ENCODE measurements around the gene AGMO. TPM values are rescaled to one million over a fixed set of nuclear protein-coding genes. Genes with fewer than 3 reads are reported as not detected.
A peak's percentile ranks its signal among the peaks of the same experiment; 100 is the strongest.
"Not testable (repeated sequence)": the region's sequence is repeated elsewhere in the genome, so short reads cannot be mapped to it uniquely, and the experiment has no call there.

Gene AGMO
- total RNA-seq, 6 experiments from 2014 or later, result 20.8 to 58.9 (median 33.7) TPM

- Histone ChIP-seq H3K27ac (peak overlapping the region in 1 of 3 donors; percentile 29), H3K9me3 (no peaks in the 10 kb centered on the region), H3K27me3 (no peaks in the 10 kb centered on the region), H3K4me1 (peaks cover 0 to 9% (median 0%) of the 10 kb centered on the region in 4 donors), H3K4me3 (no peak overlapping the region), H3K36me3 (no peaks in the 10 kb centered on the region)
- TF ChIP-seq POLR2A (IDR thresholded peaks at IDR 0.05) (no peak), CTCF (IDR thresholded peaks at IDR 0.05) (no peak)
- ATAC-seq (no peak), DNase-seq (no peak)
- WGBS (ENCODE audit: insufficient coverage, low coverage, low lambda C conversion rate, missing lambda C conversion rate), result 50% methylated on average over 1 of the region's 1 CpG
- intact Hi-C loops (cut with DNase I), result no loop called here
Observed at GRCh38 chr7:15554081-15554480, 7.7 kb downstream of the AGMO start.

GRCh38 chr7:15547320-15547719 lies 14.5 kb downstream of the AGMO start:
- H3K4me3 ChIP-seq, result peak overlapping the region in 2 of 3 donors; percentile 14
- H3K27me3 ChIP-seq; H3K27ac ChIP-seq; ATAC-seq; intact Hi-C loops (cut with DNase I); H3K36me3 ChIP-seq; DNase-seq; H3K9me3 ChIP-seq: not testable (repeated sequence)
- H3K4me1 ChIP-seq, result peaks cover 0 to 13% (median 0%) of the 10 kb centered on the region in 4 donors
- 97% methylated on average over 4 of the region's 29 CpGs for WGBS (ENCODE audit: insufficient coverage, low coverage, low lambda C conversion rate, missing lambda C conversion rate)

- H3K36me3 ChIP-seq, result no peaks in the 10 kb centered on the region
- ATAC-seq (peak; percentile 63 to 86 (median 67)), DNase-seq (no peak)
- intact Hi-C loops (cut with DNase I), result no loop called here
- H3K27me3 ChIP-seq, result no peaks in the 10 kb centered on the region
- no peak overlapping the region for H3K4me3 ChIP-seq
- H3K4me1 ChIP-seq, result peaks cover 0 to 13% (median 0%) of the 10 kb centered on the region in 4 donors
- TF ChIP-seq CTCF (IDR thresholded peaks at IDR 0.05), result no peak
- no peak for TF ChIP-seq POLR2A (IDR thresholded peaks at IDR 0.05)
- H3K9me3 ChIP-seq, result no peaks in the 10 kb centered on the region
- no peak overlapping the region for H3K27ac ChIP-seq
- 71% methylated on average over 2 of the region's 2 CpGs for WGBS (ENCODE audit: insufficient coverage, low coverage, low lambda C conversion rate, missing lambda C conversion rate)
Observed at GRCh38 chr7:15546272-15546792, 15.5 kb downstream of the AGMO start.

GRCh38 chr7:15544050-15544449 lies 17.8 kb downstream of the AGMO start:
- ATAC-seq, result peak in 2 of 4 donors; percentile 49 to 85
- H3K27ac ChIP-seq, result no peak overlapping the region
- DNase-seq, result no peak
- no peaks in the 10 kb centered on the region for H3K27me3 ChIP-seq
- H3K9me3 ChIP-seq, result no peaks in the 10 kb centered on the region
- H3K4me1 ChIP-seq, result peaks cover 0 to 13% (median 0%) of the 10 kb centered on the region in 4 donors
- H3K36me3 ChIP-seq, result no peaks in the 10 kb centered on the region
- 13% methylated on average over 2 of the region's 2 CpGs for WGBS (ENCODE audit: insufficient coverage, low coverage, low lambda C conversion rate, missing lambda C conversion rate)
- TF ChIP-seq POLR2A (IDR thresholded peaks at IDR 0.05) (no peak), CTCF (IDR thresholded peaks at IDR 0.05) (no peak)
- no peak overlapping the region for H3K4me3 ChIP-seq
- intact Hi-C loops (cut with DNase I), result no loop called here

GRCh38 chr7:15543256-15543655 lies 18.6 kb downstream of the AGMO start:
- no peak overlapping the region for H3K4me3 ChIP-seq
- no peak overlapping the region for H3K27ac ChIP-seq
- no peak for TF ChIP-seq POLR2A (IDR thresholded peaks at IDR 0.05)
- peaks cover 0 to 13% (median 0%) of the 10 kb centered on the region in 4 donors for H3K4me1 ChIP-seq
- 100% methylated on average over 1 of the region's 1 CpG for WGBS (ENCODE audit: insufficient coverage, low coverage, low lambda C conversion rate, missing lambda C conversion rate)
- no peaks in the 10 kb centered on the region for H3K9me3 ChIP-seq
- no peaks in the 10 kb centered on the region for H3K27me3 ChIP-seq
- H3K36me3 ChIP-seq, result no peaks in the 10 kb centered on the region
- intact Hi-C loops (cut with DNase I), result no loop called here
- ATAC-seq (no peak), DNase-seq (no peak)

GRCh38 chr7:15527648-15528047 lies 34.2 kb downstream of the AGMO start:
- no peak for DNase-seq
- ATAC-seq, result no peak
- Histone ChIP-seq H3K27ac (no peak overlapping the region), H3K9me3 (no peaks in the 10 kb centered on the region), H3K36me3 (no peaks in the 10 kb centered on the region), H3K4me1 (no peaks in the 10 kb centered on the region), H3K4me3 (no peak overlapping the region), H3K27me3 (no peaks in the 10 kb centered on the region)
- intact Hi-C loops (cut with DNase I), result no loop called here
- no peak for TF ChIP-seq CTCF (IDR thresholded peaks at IDR 0.05)
- no peak for TF ChIP-seq POLR2A (IDR thresholded peaks at IDR 0.05)

Data from right lobe of liver (tissue), 6 donors.